NB4 (cell line): ENCODE results near the gene PROM1.

Experiments used
- DNase-seq: peaks from one replicate; pipeline ENCODE4 v3.0.0; 2010; ENCODE audit warnings: low read depth
- H3K4me3 ChIP-seq: one replicate; pipeline ENCODE4 v1.5.1; 2011; ENCODE audit warnings: mild to moderate bottlenecking, low read depth, low read length, moderate library complexity
- MAX ChIP-seq: IDR thresholded peaks from 2 replicates; pipeline ENCODE4 v1.6.1; 2011; ENCODE audit warnings: low read depth, low read length
- MYC ChIP-seq: IDR thresholded peaks from 2 replicates; pipeline ENCODE4 v1.6.1; 2011; ENCODE audit warnings: low read depth, low read length
- POLR2A ChIP-seq: IDR thresholded peaks from 2 replicates; pipeline ENCODE4 v1.6.1; 2011; ENCODE audit warnings: mild to moderate bottlenecking; ENCODE audit not compliant: insufficient read length; ENCODE audit errors: extremely low read depth
- TF ChIP-seq, protein P1 (sequence below): IDR thresholded peaks from one replicate; pipeline ENCODE4 v1.5.1; 2012; ENCODE audit warnings: low read depth, low read length

Gene PROM1

GRCh38 chr4:15964159-15964558 is 119.7 kb downstream of the PROM1 start:
- H3K4me3 ChIP-seq: no peak overlapping the region
- DNase-seq: no peak
- TF ChIP-seq MYC: no peak
- TF ChIP-seq, protein P1, sequence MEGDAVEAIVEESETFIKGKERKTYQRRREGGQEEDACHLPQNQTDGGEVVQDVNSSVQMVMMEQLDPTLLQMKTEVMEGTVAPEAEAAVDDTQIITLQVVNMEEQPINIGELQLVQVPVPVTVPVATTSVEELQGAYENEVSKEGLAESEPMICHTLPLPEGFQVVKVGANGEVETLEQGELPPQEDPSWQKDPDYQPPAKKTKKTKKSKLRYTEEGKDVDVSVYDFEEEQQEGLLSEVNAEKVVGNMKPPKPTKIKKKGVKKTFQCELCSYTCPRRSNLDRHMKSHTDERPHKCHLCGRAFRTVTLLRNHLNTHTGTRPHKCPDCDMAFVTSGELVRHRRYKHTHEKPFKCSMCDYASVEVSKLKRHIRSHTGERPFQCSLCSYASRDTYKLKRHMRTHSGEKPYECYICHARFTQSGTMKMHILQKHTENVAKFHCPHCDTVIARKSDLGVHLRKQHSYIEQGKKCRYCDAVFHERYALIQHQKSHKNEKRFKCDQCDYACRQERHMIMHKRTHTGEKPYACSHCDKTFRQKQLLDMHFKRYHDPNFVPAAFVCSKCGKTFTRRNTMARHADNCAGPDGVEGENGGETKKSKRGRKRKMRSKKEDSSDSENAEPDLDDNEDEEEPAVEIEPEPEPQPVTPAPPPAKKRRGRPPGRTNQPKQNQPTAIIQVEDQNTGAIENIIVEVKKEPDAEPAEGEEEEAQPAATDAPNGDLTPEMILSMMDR: peak; percentile 24

GRCh38 chr4:15963576-15963975 is 120.2 kb downstream of the PROM1 start:
- no peak overlapping the region for H3K4me3 ChIP-seq
- TF ChIP-seq, protein P1: no peak
- TF ChIP-seq MAX (no peak), POLR2A (no peak)
- DNase-seq: peak; percentile 22

DNA sequence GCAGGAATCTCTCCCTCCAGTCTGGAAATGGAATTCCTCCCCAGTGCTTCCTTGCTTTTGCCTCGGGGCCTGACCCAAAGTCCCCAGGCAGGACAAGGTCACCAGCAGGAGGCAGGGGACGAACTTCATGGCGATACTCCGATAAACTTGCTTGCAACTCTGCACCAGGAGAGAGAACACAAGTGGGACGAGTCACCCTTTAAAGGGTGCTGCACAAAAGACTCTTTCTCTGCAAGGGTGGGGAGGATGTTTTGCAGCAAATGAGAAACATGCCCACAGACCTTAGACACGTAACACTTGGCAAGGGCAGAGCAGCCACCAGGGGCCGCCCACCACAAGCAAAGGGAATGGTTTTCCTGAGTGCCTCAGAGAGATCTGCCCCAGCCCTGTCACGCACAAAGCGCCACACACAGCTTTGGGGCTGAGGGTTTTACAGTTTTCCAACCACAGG is 120.8 kb downstream of the PROM1 start, which contains the start of gene FGFBP2:
Gene FGFBP2 (minus strand): TSS at position 175 of the 451 bp plus-strand sequence. CDS start 46 bp downstream, at position 129.
- DNase-seq: peak; percentile 72
- TF ChIP-seq, protein P1: peak; percentile 75
- no peak for TF ChIP-seq POLR2A
- TF ChIP-seq MAX: no peak
- H3K4me3 ChIP-seq: no peak within 1 kb of the TSS

DNA sequence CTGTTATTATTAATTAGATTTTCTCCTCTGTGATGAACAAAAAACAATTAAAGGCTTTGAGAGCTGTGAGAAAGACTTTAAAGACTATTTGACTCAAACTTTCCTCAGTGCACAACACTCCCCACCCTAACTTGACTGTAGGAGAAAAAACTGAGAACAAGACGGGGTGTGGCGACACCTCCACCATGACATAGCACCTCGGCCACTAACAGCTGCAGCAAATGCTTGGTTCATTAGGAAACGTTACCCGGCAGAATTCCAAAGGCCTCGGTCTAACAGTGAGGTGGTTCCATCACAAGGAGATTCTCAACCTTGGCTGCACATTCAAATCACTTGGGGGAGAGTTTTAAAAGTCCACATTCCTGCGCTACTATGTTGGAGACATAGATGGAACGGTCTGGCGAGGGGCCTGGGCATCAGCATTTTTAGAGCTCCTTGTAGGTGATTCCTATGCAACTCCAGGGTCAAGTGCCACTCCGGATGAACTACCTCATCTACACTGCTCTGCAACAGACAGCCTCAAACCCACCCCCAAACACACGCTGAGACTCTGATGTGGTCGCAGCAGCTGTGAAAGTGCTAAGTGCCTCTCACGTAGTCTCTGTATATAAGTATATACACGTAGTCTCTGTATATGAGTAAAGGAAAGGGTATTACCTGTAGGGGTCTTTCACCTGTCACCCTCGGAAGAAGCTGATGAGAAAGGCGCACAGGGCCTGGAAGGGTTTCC is 121.9 kb downstream of the PROM1 start:
- H3K4me3 ChIP-seq: no peak overlapping the region
- DNase-seq: no peak
- TF ChIP-seq MAX: no peak
- TF ChIP-seq POLR2A: no peak
- no peak for TF ChIP-seq MYC
- TF ChIP-seq, protein P1: no peak

DNA sequence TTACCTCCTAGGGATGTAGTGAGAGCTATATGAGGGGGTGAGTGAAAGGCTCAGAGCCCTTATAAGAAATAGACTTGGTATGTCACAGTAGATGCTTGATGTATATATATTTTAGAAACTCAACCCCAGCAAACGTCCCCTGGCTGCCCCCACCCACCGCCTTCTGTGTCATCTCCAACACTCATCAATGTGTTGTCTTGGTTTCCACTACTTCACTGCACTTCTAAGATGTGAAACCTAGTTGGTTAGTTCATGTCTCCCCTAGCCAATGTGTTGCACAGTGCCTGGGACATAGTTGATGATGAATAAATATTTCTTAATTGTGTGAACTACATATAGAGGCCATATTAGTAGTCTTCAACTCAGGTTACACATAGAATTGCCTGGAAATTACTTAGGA is 125.3 kb downstream of the PROM1 start:
- no peak for DNase-seq
- no peak overlapping the region for H3K4me3 ChIP-seq
- TF ChIP-seq, protein P1: no peak
- TF ChIP-seq MYC (no peak), POLR2A (no peak), MAX (no peak)
